ENCODE results near the gene SPEF1. TPM values are rescaled to one million over a fixed set of nuclear protein-coding genes. Genes with fewer than 3 reads are reported as not detected.
"Not testable (repeated sequence)": the region's sequence is repeated elsewhere in the genome, so short reads cannot be mapped to it uniquely, and the experiment has no call there.

SPEF1 gene, protein sequence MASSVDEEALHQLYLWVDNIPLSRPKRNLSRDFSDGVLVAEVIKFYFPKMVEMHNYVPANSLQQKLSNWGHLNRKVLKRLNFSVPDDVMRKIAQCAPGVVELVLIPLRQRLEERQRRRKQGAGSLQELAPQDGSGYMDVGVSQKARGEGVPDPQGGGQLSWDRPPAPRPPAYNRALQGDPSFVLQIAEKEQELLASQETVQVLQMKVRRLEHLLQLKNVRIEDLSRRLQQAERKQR
- under 1 TPM in 1 of 2 donors, not detected in 1; 0.14 TPM for total RNA-seq

- Mint-ChIP-seq H3K27ac (peak within 1 kb of the TSS in 1 of 2 donors; percentile 74), H3K9me3 (no peaks in the 10 kb centered on the region), H3K36me3 (peaks cover 8 to 9% of the 10 kb centered on the region in 2 donors)
- ATAC-seq (peak; percentile 17 to 62), DNase-seq (ENCODE audit: low spot score in 2 of 2) (peak in 1 of 2 donors; percentile 42)
Measured at GRCh38 chr20:3781153-3781910, at the start of gene SPEF1. Gene SPEF1 (minus strand): TSS chr20:3781448. CDS start chr20:3781287, 161 bp downstream.

- H3K36me3 Mint-ChIP-seq; ATAC-seq; H3K27ac Mint-ChIP-seq; DNase-seq (ENCODE audit: low spot score in 2 of 2); H3K9me3 Mint-ChIP-seq: not testable (repeated sequence)
Measured at GRCh38 chr20:3829891-3830290, 48.6 kb upstream of the SPEF1 start.

GRCh38 chr20:3828798-3829197 is 47.5 kb upstream of the SPEF1 start:
- H3K9me3 Mint-ChIP-seq = no peaks in the 10 kb centered on the region
- DNase-seq (ENCODE audit: low spot score in 2 of 2) (no peak), ATAC-seq (no peak)
- no peak overlapping the region for H3K27ac Mint-ChIP-seq
- H3K36me3 Mint-ChIP-seq = no peaks in the 10 kb centered on the region

DNA sequence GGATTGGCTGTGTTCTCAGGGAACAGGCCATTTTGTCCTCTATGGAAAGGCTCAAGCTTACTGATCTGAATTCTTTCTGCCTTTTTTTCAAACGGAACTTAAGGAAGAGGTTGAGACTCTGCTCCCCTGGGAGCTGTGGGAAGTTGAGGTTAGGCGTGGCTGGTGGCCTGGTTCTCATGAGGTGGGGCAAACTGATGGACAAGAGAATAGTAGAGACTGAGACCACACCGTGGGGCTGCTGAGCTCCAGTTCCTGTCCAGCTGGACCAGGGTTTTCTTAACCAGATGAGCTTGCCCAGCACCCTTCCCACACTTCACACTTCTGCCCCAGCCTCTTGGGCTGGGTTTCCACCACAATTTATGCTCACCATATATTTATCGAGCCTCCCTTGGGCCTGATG is 45.2 kb upstream of the SPEF1 start:
- Mint-ChIP-seq H3K9me3 (no peaks in the 10 kb centered on the region), H3K27ac (peak overlapping the region in 1 of 2 donors; percentile 82), H3K36me3 (peaks cover 0 to 8% of the 10 kb centered on the region in 2 donors)
- ATAC-seq (no peak), DNase-seq (ENCODE audit: low spot score in 2 of 2) (no peak)

- peaks cover 0 to 14% of the 10 kb centered on the region in 2 donors for H3K36me3 Mint-ChIP-seq
- peak overlapping the region in 1 of 2 donors; percentile 38 for H3K27ac Mint-ChIP-seq
- ATAC-seq = no peak
Measured at GRCh38 chr20:3825526-3825925, 44.3 kb upstream of the SPEF1 start.

GRCh38 chr20:3823881-3824280 is 42.6 kb upstream of the SPEF1 start:
- ATAC-seq (no peak), DNase-seq (ENCODE audit: low spot score in 2 of 2) (no peak)
- no peaks in the 10 kb centered on the region for H3K9me3 Mint-ChIP-seq
- peaks cover 0 to 14% of the 10 kb centered on the region in 2 donors for H3K36me3 Mint-ChIP-seq
- H3K27ac Mint-ChIP-seq = no peak overlapping the region

More at GRCh38 chr20:3825526-3825925, 44.3 kb upstream of the SPEF1 start:
- no peaks in the 10 kb centered on the region for H3K9me3 Mint-ChIP-seq
- DNase-seq (ENCODE audit: low spot score in 2 of 2) = no peak

GRCh38 chr20:3821996-3822395 is 40.7 kb upstream of the SPEF1 start:
- Mint-ChIP-seq H3K9me3 (no peaks in the 10 kb centered on the region), H3K27ac (peak overlapping the region in 1 of 2 donors; percentile 96), H3K36me3 (peaks cover 0 to 14% of the 10 kb centered on the region in 2 donors)
- ATAC-seq = no peak
- no peak for DNase-seq (ENCODE audit: low spot score in 2 of 2)

DNA sequence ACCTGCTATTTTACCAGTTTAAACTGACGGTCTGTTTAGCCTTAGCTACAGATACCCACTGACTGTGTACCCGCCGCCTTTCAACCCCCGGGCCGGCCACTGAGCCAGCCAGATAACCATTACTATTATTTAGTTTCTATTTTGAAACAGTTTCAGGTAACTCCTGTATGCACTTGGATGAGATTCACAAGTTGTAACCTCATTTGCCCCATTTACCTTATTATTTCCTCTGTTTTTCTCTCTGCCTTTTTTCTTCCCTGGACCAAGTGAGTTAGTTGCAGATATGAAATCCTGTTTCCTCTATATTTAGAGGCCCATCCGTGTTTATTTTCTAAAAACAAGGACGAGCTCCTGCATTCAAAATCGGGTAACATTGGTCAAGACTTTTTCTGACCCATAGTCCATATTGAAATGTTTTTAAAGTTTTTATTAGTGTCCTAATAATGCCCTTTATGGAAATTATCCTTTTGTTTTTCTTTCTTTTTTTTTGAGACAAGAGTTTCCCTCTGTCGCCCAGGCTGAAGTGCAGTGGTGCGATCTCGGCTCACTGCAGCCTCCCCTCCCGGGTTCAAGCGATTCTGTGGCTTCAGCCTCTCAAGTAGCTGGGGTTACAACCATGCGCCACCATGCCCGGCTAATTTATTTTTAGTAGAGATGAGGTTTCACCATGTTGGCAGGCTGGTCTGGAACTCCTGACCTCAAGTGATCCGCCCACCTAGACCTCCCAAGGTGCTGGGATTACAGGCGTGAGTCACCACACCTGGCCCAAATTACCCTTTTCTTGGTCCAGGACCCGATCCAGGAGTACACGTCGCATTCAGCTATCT is 39.9 kb upstream of the SPEF1 start:
- DNase-seq (ENCODE audit: low spot score in 2 of 2) = no peak
- Mint-ChIP-seq H3K9me3 (no peaks in the 10 kb centered on the region), H3K36me3 (peaks cover 0 to 14% of the 10 kb centered on the region in 2 donors), H3K27ac (peak overlapping the region; percentile 96 to 97)
- no peak for ATAC-seq

DNA sequence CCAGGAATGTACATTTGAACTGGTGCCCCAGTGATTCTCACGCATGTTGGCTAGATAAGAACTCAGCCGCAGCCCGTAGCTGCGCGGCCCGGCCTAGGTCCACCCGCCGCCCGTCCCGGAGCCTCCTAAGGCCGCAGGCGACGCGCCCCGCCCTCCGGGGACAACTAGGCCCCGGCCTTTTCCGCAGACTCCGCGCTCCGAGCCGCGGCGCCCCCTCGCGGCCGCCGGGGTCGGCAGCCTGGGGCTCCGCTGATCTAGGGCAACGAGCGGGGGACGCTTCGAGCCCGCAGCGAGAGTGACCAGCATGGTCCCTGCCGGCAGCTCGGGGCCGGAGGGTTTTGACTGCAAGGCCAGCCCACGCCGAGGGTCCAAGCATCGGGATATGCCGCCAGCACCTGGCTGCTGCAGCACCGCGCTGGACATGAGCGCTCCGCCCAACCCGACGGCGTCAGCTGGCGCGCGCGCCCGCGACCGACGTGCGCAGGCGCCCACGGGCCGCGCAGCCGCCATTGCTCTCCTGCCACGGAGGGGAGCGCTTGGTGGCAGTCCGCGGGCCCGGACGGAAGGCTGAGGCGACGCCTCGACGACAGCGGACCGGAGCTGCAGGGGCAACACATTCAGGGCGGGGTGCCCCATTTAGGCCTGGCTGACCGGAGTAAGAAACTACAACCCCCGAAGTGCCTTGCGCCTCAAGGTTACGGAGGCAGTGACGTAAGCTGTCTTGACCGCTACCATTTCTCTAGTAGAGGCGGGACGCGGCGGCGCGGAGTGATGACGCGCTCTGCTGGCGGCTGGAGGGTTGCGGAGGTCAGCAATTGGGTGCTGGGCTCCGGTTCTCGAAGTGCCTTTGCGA is 39.0 kb upstream of the SPEF1 start, which contains the start of gene AP5S1:
AP5S1 (plus strand) TSS at position 500 of the 853 bp plus-strand sequence. CDS start 1,571 bp downstream, outside the sequence.
- Mint-ChIP-seq H3K27ac (peak within 1 kb of the TSS; percentile 96 to 97), H3K9me3 (no peaks in the 10 kb centered on the region), H3K36me3 (peaks cover 0 to 14% of the 10 kb centered on the region in 2 donors)
- DNase-seq (ENCODE audit: low spot score in 2 of 2) = peak; percentile 94 to 96
- ATAC-seq = peak; percentile 86 to 90

- Mint-ChIP-seq H3K9me3 (no peaks in the 10 kb centered on the region), H3K27ac (peak overlapping the region; percentile 92 to 96), H3K36me3 (peaks cover 0 to 14% of the 10 kb centered on the region in 2 donors)
- no peak for ATAC-seq
- DNase-seq (ENCODE audit: low spot score in 2 of 2) = no peak
Measured at GRCh38 chr20:3819411-3820047, 38.3 kb upstream of the SPEF1 start.

DNA sequence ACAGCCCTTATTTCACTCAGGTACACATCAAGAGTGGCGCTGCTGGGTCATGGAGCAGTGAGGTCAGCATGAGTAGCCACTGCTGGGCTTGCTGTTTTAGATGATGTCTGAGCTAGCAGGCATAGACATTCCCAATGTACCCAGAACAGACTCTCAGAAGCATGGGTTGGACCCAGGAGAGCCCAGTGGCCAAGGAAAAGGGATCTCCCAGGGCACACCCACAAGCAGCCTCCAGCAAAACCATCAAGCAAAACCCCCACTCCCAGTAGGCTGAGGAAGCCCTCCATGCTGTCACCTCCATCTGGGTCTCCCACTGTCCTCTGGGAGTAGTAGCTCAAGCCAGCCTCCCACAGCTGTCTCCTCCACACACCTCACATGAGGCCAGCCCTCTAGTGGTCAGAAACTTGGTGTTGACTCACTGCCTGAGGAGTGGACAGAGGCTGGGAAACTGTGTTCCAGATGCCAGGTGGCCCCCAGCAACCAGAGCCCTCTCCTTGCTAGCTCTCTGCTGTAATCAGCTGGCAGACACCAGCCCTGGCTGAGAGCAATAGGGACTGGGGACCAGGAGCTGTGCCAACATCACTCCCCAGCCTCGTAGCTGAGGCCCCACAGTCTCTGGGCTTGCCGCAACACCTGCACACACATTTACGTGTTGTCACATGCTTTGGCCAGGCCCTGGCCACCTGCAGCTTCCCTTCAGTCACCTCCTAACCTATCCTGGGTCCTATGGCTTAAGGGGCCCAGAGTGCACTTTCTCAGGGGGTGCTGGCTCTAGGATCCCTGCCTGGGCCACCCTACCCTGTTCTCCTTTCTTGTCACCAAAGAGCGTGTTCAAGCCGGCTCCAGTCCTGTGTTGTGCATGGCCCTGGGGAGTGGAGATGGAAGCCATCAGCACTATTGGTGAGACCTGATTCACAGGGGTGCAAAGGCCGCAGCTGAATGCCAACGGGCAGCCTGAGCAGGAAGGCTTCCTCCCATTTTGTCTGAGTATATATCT is 37.2 kb upstream of the SPEF1 start:
- DNase-seq (ENCODE audit: low spot score in 2 of 2) (no peak), ATAC-seq (no peak)
- H3K36me3 Mint-ChIP-seq = peaks cover 0 to 14% of the 10 kb centered on the region in 2 donors
- no peaks in the 10 kb centered on the region for H3K9me3 Mint-ChIP-seq
- H3K27ac Mint-ChIP-seq = peak overlapping the region in 1 of 2 donors; percentile 96

DNA sequence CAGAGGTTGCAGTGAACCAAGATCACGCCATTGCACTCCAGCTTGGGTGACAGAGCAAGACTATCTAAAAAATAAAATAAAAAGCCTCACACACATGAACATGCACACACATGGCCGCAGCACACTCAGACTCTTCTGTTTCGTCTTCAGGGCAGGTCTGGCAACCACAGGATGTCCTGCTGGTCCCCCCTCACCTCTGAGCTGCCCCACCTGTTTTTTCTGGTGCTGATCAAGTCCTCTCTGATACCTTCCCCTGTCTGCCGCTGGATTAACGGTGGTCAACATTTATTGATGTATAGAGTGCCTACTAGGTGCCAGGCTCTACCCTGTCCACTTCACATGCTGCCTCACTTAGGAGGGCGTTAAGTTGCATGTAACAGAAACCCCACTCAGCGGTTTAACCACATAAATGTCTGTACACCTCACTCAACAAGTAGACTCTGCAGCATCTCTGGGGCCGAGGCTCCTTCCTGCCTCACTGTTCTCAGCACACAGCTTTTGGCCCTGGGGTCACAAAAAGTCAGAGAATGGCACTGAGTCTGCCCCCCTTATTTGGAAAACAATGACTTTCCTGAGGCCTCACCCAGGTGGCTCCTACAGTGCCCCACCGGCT is 34.6 kb upstream of the SPEF1 start:
- ATAC-seq (no peak), DNase-seq (ENCODE audit: low spot score in 2 of 2) (no peak)
- peak overlapping the region in 1 of 2 donors; percentile 52 for H3K27ac Mint-ChIP-seq
- H3K9me3 Mint-ChIP-seq = no peaks in the 10 kb centered on the region
- peaks cover 8 to 10% of the 10 kb centered on the region in 2 donors for H3K36me3 Mint-ChIP-seq

DNA sequence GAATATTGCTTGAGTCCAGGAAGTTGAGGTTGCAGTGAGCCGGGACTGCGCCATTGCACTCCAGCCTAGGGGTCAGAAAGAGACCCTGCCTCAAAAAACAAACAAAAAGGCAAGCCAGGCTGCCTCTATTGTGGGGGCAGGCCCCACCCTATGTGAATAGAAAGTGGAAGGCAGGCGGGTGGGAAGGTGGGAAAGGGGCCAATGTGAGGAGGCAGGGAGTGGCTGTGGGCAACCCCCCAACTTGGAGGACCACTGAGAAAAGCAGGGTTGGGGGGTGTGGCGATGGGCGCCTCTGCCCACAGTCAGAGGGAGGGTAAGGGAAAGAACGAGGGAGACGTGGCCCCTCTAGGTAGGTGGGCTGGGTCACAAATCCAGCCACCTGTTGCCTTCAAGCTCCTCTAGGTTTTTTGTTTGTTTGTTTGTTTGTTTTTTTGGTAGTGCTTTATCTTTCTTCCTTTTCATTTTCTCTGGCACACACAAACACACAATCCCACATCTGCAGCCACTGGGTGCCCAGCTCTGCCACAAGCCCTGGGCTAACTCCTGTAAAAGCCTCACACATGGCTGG is 33.8 kb upstream of the SPEF1 start:
- Mint-ChIP-seq H3K36me3 (peaks cover 7 to 10% of the 10 kb centered on the region in 2 donors), H3K9me3 (no peaks in the 10 kb centered on the region), H3K27ac (peak overlapping the region; percentile 6 to 52)
- ATAC-seq (no peak), DNase-seq (ENCODE audit: low spot score in 2 of 2) (no peak)
